K562 (cell line): ENCODE measurements around the gene INPPL1. TPM values are rescaled to one million over a fixed set of nuclear protein-coding genes. Genes with fewer than 3 reads are reported as not detected.
A peak's percentile ranks its signal among the peaks of the same experiment; 100 is the strongest.

Experiments used
- C11orf30 ChIP-seq: fragments of 450-650 bp; IDR thresholded peaks from 2 replicates; pipeline ENCODE4 v1.6.1; 2016; ENCODE audit warnings: low read depth, mild to moderate bottlenecking
- DACH1 ChIP-seq: fragments of 450-650 bp; IDR thresholded peaks from 2 replicates; pipeline ENCODE4 v1.6.1; 2018; ENCODE audit not compliant: partially characterized antibody
- ELF1 ChIP-seq: fragments of 200-800 bp; sonication (Bioruptor generic); IDR thresholded peaks from 2 replicates; pipeline ENCODE4 v1.6.1; 2016; ENCODE audit warnings: missing genetic modification characterization, missing compliant biosample characterization
- EP400 ChIP-seq: fragments of 450-650 bp; IDR thresholded peaks from 2 replicates; pipeline ENCODE4 v1.6.1; 2017; ENCODE audit warnings: antibody characterized with exemption, mild to moderate bottlenecking, moderate library complexity
- GABPA ChIP-seq: fragments of 200-800 bp; sonication (Bioruptor generic); conservative IDR thresholded peaks from 2 replicates; pipeline ENCODE4 v1.6.1; 2016; ENCODE audit warnings: low read depth, missing genetic modification characterization, missing compliant biosample characterization
- KAT8 ChIP-seq: fragments of 450-650 bp; IDR thresholded peaks from 2 replicates; pipeline ENCODE4 v1.6.1; 2016; ENCODE audit warnings: low read depth, mild to moderate bottlenecking
- MAFK ChIP-seq: IDR thresholded peaks from 2 replicates; pipeline ENCODE4 v1.6.1; 2011; ENCODE audit warnings: low read length, improper control_type of control experiment
- NR2C2 ChIP-seq, 2 experiments: fragments of 200-800 bp in 1 of 2; sonication (Bioruptor generic) in 1 of 2; sonication (generic) in 1 of 2; formaldehyde crosslinking in 1 of 2; IDR thresholded peaks; 2 replicates each; pipeline versions ENCODE4 v1.6.1 to v1.8.0; 2016 to 2022; ENCODE audit warnings: mild to moderate bottlenecking in 1 of 2, missing compliant biosample characterization in 1 of 2, missing genetic modification characterization in 1 of 2, missing genetic modification reagents in 1 of 2
- POLR2H ChIP-seq: IDR thresholded peaks from 2 replicates; pipeline ENCODE4 v1.6.1; 2016; ENCODE audit warnings: missing genetic modification characterization, low read depth, mild to moderate bottlenecking, control low read depth, missing compliant biosample characterization, moderate library complexity
- RBBP5 ChIP-seq: fragments of 200-600 bp; sonication (generic); IDR thresholded peaks from 2 replicates; pipeline ENCODE4 v1.6.1; 2012; ENCODE audit warnings: borderline replicate concordance, mild to moderate bottlenecking, low read length, control low read depth, inconsistent platforms; ENCODE audit not compliant: insufficient read depth, poor library complexity, severe bottlenecking
- SAP30 ChIP-seq: fragments of 200-600 bp; sonication (generic); IDR thresholded peaks from 2 replicates; pipeline ENCODE4 v1.6.1; 2012; ENCODE audit warnings: borderline replicate concordance, low read depth, mild to moderate bottlenecking, moderate library complexity, low read length, control low read depth, inconsistent platforms; ENCODE audit not compliant: insufficient read depth, poor library complexity, severe bottlenecking
- SMARCC2 ChIP-seq: fragments of 450-650 bp; IDR thresholded peaks from 2 replicates; pipeline ENCODE4 v1.6.1; 2017; ENCODE audit warnings: antibody characterized with exemption, moderate library complexity, mild to moderate bottlenecking, low read depth
- STAT5B ChIP-seq: fragments of 250-450 bp; sonication (Bioruptor Pico); IDR thresholded peaks from 2 replicates; pipeline ENCODE4 v1.8.0; 2021; ENCODE audit warnings: mild to moderate bottlenecking, inconsistent platforms
- TOE1 ChIP-seq, 2 experiments: fragments of 450-650 bp in 1 of 2; sonication (generic) in 1 of 2; formaldehyde crosslinking in 1 of 2; IDR thresholded peaks; 2 replicates each; pipeline versions ENCODE4 v1.7.1 to v1.8.0; 2016 to 2022; ENCODE audit warnings: borderline replicate concordance in 2 of 2, mild to moderate bottlenecking in 2 of 2, antibody characterized with exemption in 1 of 2, inconsistent platforms in 1 of 2, low read depth in 1 of 2, missing genetic modification reagents in 1 of 2, moderate library complexity in 1 of 2
- TRIM24 ChIP-seq, 2 experiments: fragments of 450-650 bp; IDR thresholded peaks; 2 replicates each; pipeline ENCODE4 v1.6.1; 2016
- TRIM28 ChIP-seq: fragments of 450-650 bp; IDR thresholded peaks from 2 replicates; pipeline ENCODE4 v1.6.1; 2017
- TSC22D4 ChIP-seq: fragments of 450-650 bp; IDR thresholded peaks from 2 replicates; pipeline ENCODE4 v1.6.1; 2016; ENCODE audit warnings: missing genetic modification characterization, missing biosample characterization, control low read depth
- ZNF175 ChIP-seq: fragments of 200-800 bp; sonication (Bioruptor generic); IDR thresholded peaks from 2 replicates; pipeline ENCODE4 v1.6.1; 2016; ENCODE audit warnings: low read depth, mild to moderate bottlenecking, missing genetic modification characterization, missing compliant biosample characterization
- ZNF696 ChIP-seq: fragments of 250-450 bp; sonication (Bioruptor Pico); conservative IDR thresholded peaks from 2 replicates; pipeline ENCODE4 v1.4.0; 2020; ENCODE audit warnings: mild to moderate bottlenecking, moderate library complexity
- ZNF778 ChIP-seq: fragments of 450-650 bp; formaldehyde crosslinking; IDR thresholded peaks from 2 replicates; pipeline ENCODE4 v1.4.0; 2020; ENCODE audit warnings: mild to moderate bottlenecking, moderate library complexity
- polyA plus RNA-seq, 8 experiments: library from polyadenylated mRNA; depleted of rRNA in 4 of 8; stranded (reverse) in 5 of 8; unstranded in 3 of 8; fragments of >200 nt; fragmentation: Nextera tagmentation in 2 of 8; fragmentation: Illumina TruSeq in 1 of 8; extraction: Ambion mirVana in 2 of 8; extraction: Trizol in 1 of 8; gene quantifications; 2 replicates each; pipeline versions ENCODE4 v1.2.1 to v1.2.3, GENCODE V29; 2011 to 2014; ENCODE audit warnings: inconsistent platforms in 1 of 8, missing spikeins in 1 of 8
- total RNA-seq, 7 experiments: library from RNA; depleted of rRNA in 6 of 7; stranded (reverse); fragments of >200 nt in 6 of 7; fragmentation: Illumina TruSeq in 2 of 7; extraction: Trizol in 2 of 7; gene quantifications; 2 replicates each; pipeline versions ENCODE4 v1.2.1 to v1.2.3, GENCODE V29; 2011 to 2021; ENCODE audit warnings: low replicate concordance in 1 of 7
- TF ChIP-seq, protein P1 (sequence below): fragments of 450-650 bp; IDR thresholded peaks from 2 replicates; pipeline ENCODE4 v1.6.1; 2017; ENCODE audit warnings: mild to moderate bottlenecking, moderate library complexity
- TF ChIP-seq, protein P2 (sequence below): sonication (generic); formaldehyde crosslinking; IDR thresholded peaks from 2 replicates; pipeline ENCODE4 v1.8.0; 2022; ENCODE audit warnings: mild to moderate bottlenecking, missing genetic modification reagents
- TF ChIP-seq, protein P3 (sequence below): sonication (generic); formaldehyde crosslinking; IDR thresholded peaks from 2 replicates; pipeline ENCODE4 v1.8.0; 2022; ENCODE audit warnings: mild to moderate bottlenecking, missing genetic modification reagents
- TF ChIP-seq, protein P4 (sequence below): fragments of 250-450 bp; sonication (Bioruptor Pico); IDR thresholded peaks from 2 replicates; pipeline ENCODE4 v1.8.0; 2022; ENCODE audit warnings: moderate library complexity, mild to moderate bottlenecking, inconsistent platforms

Gene INPPL1
- total and polyA plus RNA-seq, 9 of the 15 experiments (the other 6 are each of a cell fraction or from before 2014, with no cell fraction given) = 0.55 to 137 (median 61.6) TPM

DNA sequence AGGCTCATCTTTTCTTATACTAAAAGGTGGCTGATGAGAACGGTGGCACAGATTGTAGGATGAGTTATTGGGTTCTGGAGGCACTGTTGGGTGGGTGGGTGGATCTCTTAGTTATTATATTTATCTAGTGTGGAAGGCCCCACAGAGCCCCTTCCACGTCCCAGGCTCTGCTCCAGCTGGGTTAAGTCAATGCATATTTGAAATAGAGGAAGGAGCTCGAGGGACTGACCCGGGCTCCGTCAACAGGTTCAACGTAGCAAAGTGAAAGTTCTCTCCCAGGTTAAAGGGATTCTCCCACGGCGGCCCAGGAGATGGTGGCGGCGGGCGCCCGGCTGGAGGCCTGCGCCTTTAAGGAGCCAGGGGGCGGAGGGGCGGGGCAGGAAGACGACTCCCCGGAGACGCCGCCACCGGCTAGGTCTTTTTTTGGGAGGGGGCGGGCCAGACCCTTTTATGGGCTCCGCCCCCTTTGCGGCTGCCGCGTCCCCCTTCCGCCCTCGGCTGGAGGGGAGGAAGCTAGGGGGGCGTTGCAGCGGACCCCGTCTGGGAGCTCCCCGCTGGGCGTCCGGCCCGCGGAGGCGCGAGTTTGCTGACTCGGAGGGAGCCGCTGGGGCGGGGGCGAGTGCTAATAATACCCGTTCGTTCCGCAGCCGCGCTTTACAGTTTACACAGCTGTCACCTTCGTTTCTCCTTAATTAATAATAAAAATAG, 1.5 kb upstream of the INPPL1 start (continued):
- TF ChIP-seq, protein P1, sequence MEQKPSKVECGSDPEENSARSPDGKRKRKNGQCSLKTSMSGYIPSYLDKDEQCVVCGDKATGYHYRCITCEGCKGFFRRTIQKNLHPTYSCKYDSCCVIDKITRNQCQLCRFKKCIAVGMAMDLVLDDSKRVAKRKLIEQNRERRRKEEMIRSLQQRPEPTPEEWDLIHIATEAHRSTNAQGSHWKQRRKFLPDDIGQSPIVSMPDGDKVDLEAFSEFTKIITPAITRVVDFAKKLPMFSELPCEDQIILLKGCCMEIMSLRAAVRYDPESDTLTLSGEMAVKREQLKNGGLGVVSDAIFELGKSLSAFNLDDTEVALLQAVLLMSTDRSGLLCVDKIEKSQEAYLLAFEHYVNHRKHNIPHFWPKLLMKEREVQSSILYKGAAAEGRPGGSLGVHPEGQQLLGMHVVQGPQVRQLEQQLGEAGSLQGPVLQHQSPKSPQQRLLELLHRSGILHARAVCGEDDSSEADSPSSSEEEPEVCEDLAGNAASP = no peak
- TF ChIP-seq, protein P2, sequence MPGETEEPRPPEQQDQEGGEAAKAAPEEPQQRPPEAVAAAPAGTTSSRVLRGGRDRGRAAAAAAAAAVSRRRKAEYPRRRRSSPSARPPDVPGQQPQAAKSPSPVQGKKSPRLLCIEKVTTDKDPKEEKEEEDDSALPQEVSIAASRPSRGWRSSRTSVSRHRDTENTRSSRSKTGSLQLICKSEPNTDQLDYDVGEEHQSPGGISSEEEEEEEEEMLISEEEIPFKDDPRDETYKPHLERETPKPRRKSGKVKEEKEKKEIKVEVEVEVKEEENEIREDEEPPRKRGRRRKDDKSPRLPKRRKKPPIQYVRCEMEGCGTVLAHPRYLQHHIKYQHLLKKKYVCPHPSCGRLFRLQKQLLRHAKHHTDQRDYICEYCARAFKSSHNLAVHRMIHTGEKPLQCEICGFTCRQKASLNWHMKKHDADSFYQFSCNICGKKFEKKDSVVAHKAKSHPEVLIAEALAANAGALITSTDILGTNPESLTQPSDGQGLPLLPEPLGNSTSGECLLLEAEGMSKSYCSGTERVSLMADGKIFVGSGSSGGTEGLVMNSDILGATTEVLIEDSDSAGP (CRISPR knock-in tag) = peak; percentile 94
- TF ChIP-seq DACH1 (peak; percentile 82), RBBP5 (no peak), SAP30 (peak; percentile 22), C11orf30 (peak; percentile 31; the same call in 1 of the 2 replicates), MAFK (peak; percentile 20; the same call in 1 of the 2 replicates), TRIM28 (no peak), STAT5B (CRISPR knock-in tag) (no peak), SMARCC2 (no peak), TSC22D4 (tag) (no peak), POLR2H (tag) (0 out of 2 replicates have a peak, but pooled peaks have one; percentile 6), ZNF778 (CRISPR knock-in tag) (no peak), ELF1 (tag) (peak; percentile 75), EP400 (peak; percentile 40), ZNF696 (CRISPR knock-in tag) (no peak), TRIM24 (IDR thresholded peaks at IDR 0.05) (no peak), NR2C2 (CRISPR knock-in tag; IDR thresholded peaks at IDR 0.05) (no peak), NR2C2 (tag; IDR thresholded peaks at IDR 0.05) (peak; percentile 89), TOE1 (IDR thresholded peaks at IDR 0.05; ENCODE audit: borderline replicate concordance) (peak; percentile 90; the same call in 1 of the 2 replicates), TOE1 (CRISPR knock-in tag; IDR thresholded peaks at IDR 0.05; ENCODE audit: borderline replicate concordance, low read depth) (no peak), KAT8 (no peak), ZNF175 (CRISPR knock-in tag) (no peak), GABPA (tag) (peak; percentile 75)
- TF ChIP-seq, protein P3, sequence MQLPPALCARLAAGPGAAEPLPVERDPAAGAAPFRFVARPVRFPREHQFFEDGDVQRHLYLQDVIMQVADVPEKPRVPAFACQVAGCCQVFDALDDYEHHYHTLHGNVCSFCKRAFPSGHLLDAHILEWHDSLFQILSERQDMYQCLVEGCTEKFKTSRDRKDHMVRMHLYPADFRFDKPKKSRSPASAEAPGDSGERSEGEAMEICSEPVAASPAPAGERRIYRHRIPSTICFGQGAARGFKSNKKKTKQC (CRISPR knock-in tag) = peak; percentile 48; the same call in 1 of the 2 replicates
- TF ChIP-seq, protein P4, sequence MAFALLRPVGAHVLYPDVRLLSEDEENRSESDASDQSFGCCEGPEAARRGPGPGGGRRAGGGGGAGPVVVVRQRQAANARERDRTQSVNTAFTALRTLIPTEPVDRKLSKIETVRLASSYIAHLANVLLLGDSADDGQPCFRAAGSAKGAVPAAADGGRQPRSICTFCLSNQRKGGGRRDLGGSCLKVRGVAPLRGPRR = no peak
